Transverse colon (tissue), 4 donors: Measurements from ENCODE around the gene OTOS. TPM values are rescaled to one million over a fixed set of nuclear protein-coding genes. Genes with fewer than 3 reads are reported as not detected.

ENCODE experiments used
- DNase-seq: peaks from one replicate; pipeline ENCODE4 v3.0.0-alpha.2; 2019
- H3K27ac ChIP-seq, 4 donors: fragments of 200-600 bp; sonication (generic); 2 replicates each; pipeline ENCODE4 v1.5.1; 2016 to 2018; ENCODE audit warnings: inconsistent platforms in 4 of 4
- H3K27me3 ChIP-seq: fragments of 200-600 bp; sonication (generic); 2 replicates; pipeline ENCODE4 v1.5.1; 2017; ENCODE audit warnings: inconsistent platforms
- H3K36me3 ChIP-seq, 4 donors: fragments of 200-600 bp; sonication (generic); 2 replicates each; pipeline ENCODE4 v1.5.1; 2017 to 2019; ENCODE audit warnings: inconsistent platforms in 4 of 4
- H3K4me1 ChIP-seq, 4 donors: fragments of 200-600 bp; sonication (generic); 2 replicates each; pipeline ENCODE4 v1.5.1; 2017 to 2020; ENCODE audit warnings: inconsistent platforms in 4 of 4
- H3K4me3 ChIP-seq, 4 donors: fragments of 200-600 bp; sonication (generic); 1 replicate in 1 of 4; 2 replicates in 3 of 4; pipeline versions ENCODE4 v1.5.1 to v1.6.1; 2017 to 2019; ENCODE audit warnings: inconsistent platforms in 4 of 4
- H3K9me3 ChIP-seq, 2 donors: fragments of 200-600 bp; sonication (generic); 2 replicates each; pipeline ENCODE4 v1.5.1; 2017 to 2019; ENCODE audit warnings: inconsistent platforms in 2 of 2
- EP300 ChIP-seq: sonication (generic); formaldehyde crosslinking; IDR thresholded peaks from one replicate; pipeline ENCODE4 v1.6.1; 2017; ENCODE audit warnings: antibody characterized with exemption, low read depth
- POLR2A ChIP-seq: fragments of 450-650 bp; IDR thresholded peaks from one replicate; pipeline ENCODE4 v1.6.1; 2016; ENCODE audit warnings: antibody characterized with exemption, mild to moderate bottlenecking, moderate library complexity
- POLR2AphosphoS5 ChIP-seq, 3 donors: sonication (generic); formaldehyde crosslinking; IDR thresholded peaks; one replicate each; pipeline ENCODE4 v1.6.1; 2016; ENCODE audit warnings: antibody characterized with exemption in 3 of 3
- WGBS, 2 donors: methylation state at CpG; one replicate each; pipeline ENCODE4 v1.1.5; 2018; ENCODE audit warnings: low coverage in 1 of 2; 5-methylcytosine and 5-hydroxymethylcytosine counted together
- in situ Hi-C, 4 donors: fragments of 200-750 bp; cut with MboI; loops; one replicate each; pipeline versions ENCODE4 v1.15.0 to v1.15.1; 2017; ENCODE audit warnings: low sequenced_read_pairs in 3 of 4, low pct_ligation_motif_present in 1 of 4, low pct_unique_long_range_greater_than_20kb in 1 of 4
- intact Hi-C: fragments of 100-400 bp; cut with DNase I; formaldehyde crosslinking; loops from one replicate; pipeline ENCODE4 v1.15.1; 2023; ENCODE audit warnings: low total_unique reads
- total RNA-seq, 4 donors: library from RNA; depleted of rRNA; stranded (reverse); fragments of >200 nt; gene quantifications; one replicate each; pipeline ENCODE4 v1.1.0, GENCODE V29; 2016
- TF ChIP-seq, protein P1 (sequence below), 5 experiments: fragments of 200-600 bp in 3 of 5; fragments of 450-650 bp in 2 of 5; sonication (generic) in 3 of 5; IDR thresholded peaks; 1 replicate in 2 of 5; 2 replicates in 3 of 5; pipeline ENCODE4 v1.5.1; 2016 to 2017; ENCODE audit warnings: antibody characterized with exemption in 5 of 5, inconsistent platforms in 3 of 5, mild to moderate bottlenecking in 2 of 5, moderate library complexity in 1 of 5

Gene OTOS
- total RNA-seq, 4 donors from 2014 or later, result not detected

DNA sequence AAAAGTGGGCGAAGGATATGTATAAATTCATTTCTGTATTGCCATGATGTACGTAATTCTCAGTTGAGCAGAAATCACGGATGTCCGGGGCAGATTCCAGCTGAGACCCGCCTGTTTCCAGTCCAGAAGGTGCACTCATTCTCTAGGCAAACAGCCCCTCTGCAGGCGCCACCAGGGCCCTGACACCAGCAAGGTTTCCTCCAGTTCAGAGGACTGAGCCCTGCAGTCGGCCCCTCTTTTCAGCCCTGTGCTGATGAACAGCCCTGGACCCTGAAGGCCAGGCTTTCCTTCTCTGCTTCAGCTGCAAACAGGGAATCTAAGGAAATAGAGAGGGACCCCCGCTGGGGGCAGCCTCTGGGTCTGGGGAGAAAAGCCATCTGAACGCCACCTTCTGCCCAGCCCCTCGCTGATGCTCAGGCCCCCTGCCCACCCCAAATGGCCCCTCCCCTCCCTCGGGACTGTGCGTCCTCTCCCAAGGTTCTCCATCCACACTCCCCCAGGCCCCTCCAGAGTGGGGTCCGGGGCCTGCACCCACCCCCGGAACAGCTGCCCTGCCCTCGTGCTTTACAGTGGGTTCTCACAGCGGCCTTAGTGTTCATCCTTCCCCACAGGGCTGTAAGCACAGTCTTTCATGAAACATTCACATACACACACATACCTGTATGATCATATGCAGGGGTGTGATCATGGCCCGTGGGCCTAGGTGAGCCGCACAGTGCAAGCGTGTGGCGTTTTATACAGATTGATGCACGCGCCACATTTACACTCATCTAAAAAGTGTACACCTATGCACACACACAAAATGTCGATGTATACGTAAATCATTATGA, 16.4 kb downstream of the OTOS start:
- H3K9me3 ChIP-seq, result no peaks in the 10 kb centered on the region
- TF ChIP-seq POLR2A, result no peak
- WGBS, 2 donors, result 72 to 86% methylated on average over 10 to 24 of the region's 24 CpGs
- no peak for DNase-seq
- no peak overlapping the region for H3K27ac ChIP-seq
- peaks cover 0 to 3% (median 0%) of the 10 kb centered on the region in 4 donors for H3K36me3 ChIP-seq
- H3K4me1 ChIP-seq, result no peaks in the 10 kb centered on the region
- H3K27me3 ChIP-seq, result no peaks in the 10 kb centered on the region
- in situ Hi-C loops, result no loop called here
- no peak overlapping the region for H3K4me3 ChIP-seq
- intact Hi-C loops, result no loop called here

DNA sequence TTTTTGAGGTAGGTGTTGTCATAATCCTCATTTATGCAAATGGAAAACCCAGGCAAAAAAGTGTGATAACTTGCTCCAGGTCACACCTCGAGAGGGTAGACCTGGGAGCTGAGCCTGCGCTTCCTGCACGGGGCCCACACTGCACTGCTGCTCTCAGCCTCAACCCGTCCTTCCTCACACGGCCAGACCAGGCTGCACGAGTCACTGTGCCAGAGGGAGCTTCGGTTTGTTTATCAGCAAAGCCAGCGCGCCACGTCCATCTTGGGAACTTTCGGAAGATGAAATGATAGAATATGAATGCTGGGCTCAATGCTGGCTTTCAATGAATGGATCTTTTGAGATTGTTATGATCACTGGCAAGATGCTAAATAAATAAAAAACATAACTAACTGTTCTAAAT, 18.8 kb downstream of the OTOS start:
- H3K9me3 ChIP-seq, result no peaks in the 10 kb centered on the region
- no peak for DNase-seq
- WGBS, 2 donors, result 64% methylated on average over 11 of the region's 11 CpGs; no CpG with 5 or more reads in 1 of the 2 donors
- no peak overlapping the region for H3K4me3 ChIP-seq
- no peaks in the 10 kb centered on the region for H3K27me3 ChIP-seq
- TF ChIP-seq POLR2AphosphoS5 (IDR thresholded peaks at IDR 0.05), result no peak
- TF ChIP-seq, protein P1, sequence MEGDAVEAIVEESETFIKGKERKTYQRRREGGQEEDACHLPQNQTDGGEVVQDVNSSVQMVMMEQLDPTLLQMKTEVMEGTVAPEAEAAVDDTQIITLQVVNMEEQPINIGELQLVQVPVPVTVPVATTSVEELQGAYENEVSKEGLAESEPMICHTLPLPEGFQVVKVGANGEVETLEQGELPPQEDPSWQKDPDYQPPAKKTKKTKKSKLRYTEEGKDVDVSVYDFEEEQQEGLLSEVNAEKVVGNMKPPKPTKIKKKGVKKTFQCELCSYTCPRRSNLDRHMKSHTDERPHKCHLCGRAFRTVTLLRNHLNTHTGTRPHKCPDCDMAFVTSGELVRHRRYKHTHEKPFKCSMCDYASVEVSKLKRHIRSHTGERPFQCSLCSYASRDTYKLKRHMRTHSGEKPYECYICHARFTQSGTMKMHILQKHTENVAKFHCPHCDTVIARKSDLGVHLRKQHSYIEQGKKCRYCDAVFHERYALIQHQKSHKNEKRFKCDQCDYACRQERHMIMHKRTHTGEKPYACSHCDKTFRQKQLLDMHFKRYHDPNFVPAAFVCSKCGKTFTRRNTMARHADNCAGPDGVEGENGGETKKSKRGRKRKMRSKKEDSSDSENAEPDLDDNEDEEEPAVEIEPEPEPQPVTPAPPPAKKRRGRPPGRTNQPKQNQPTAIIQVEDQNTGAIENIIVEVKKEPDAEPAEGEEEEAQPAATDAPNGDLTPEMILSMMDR (IDR thresholded peaks at IDR 0.05), result no peak
- TF ChIP-seq POLR2A, result no peak
- TF ChIP-seq EP300, result no peak
- no peaks in the 10 kb centered on the region for H3K4me1 ChIP-seq
- intact Hi-C loops, result no loop called here
- no peak overlapping the region for H3K27ac ChIP-seq
- H3K36me3 ChIP-seq, result no peaks in the 10 kb centered on the region
- in situ Hi-C loops, result no loop called here

DNA sequence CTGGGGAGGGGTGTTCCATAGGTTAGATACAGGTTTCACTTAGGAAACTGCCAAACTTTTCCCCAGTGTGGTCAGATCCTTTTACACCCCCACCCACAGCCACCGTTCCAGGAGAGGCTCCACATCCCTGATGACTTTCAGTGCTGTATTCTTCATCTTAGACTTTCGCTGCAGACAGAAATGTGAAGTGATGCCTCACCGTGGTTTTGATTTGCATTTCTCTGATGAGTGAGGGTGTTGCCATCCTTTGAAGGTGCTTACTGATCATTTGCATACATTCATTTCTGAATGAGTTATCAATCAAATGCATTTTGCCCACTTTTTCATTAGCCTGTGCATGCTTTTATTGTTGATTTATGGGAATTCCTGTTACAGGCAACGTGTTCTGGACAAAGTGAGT, 19.3 kb downstream of the OTOS start:
- no peak for DNase-seq
- in situ Hi-C loops, result no loop called here
- Histone ChIP-seq H3K27ac (no peak overlapping the region), H3K9me3 (no peaks in the 10 kb centered on the region), H3K4me3 (no peak overlapping the region), H3K36me3 (no peaks in the 10 kb centered on the region), H3K4me1 (no peaks in the 10 kb centered on the region), H3K27me3 (peaks cover under 1% of the 10 kb centered on the region)
- intact Hi-C loops, result no loop called here
- no peak for TF ChIP-seq POLR2A
- no peak for TF ChIP-seq POLR2AphosphoS5 (IDR thresholded peaks at IDR 0.05)
- TF ChIP-seq, protein P1 (IDR thresholded peaks at IDR 0.05), result no peak
- no peak for TF ChIP-seq EP300
- WGBS, 2 donors, result 50 to 58% methylated on average over 2 to 4 of the region's 4 CpGs

DNA sequence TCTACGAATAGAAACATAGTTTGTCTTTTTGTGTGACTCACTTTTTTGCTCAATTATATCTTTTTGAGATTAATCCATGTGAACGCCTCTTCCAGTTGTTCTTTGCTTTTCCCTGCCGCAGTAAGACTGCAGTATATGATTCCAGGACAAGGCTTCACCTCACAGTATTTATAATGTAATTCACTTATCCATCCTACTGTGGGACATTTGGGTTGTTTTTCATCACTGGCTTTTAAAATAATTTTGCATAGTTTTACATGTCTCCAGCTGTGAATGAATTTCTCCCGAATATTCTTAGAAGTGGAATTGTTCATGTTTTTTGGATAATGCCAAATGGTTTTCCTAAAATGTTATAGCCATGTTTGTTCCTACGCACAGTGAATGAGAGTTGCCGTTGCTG, 26.2 kb downstream of the OTOS start:
- no peaks in the 10 kb centered on the region for H3K36me3 ChIP-seq
- TF ChIP-seq POLR2AphosphoS5 (IDR thresholded peaks at IDR 0.05) (no peak), POLR2A (no peak), EP300 (no peak)
- TF ChIP-seq, protein P1 (IDR thresholded peaks at IDR 0.05), result no peak
- WGBS, 2 donors, result 78 to 80% methylated on average over 6 of the region's 6 CpGs
- no peaks in the 10 kb centered on the region for H3K4me1 ChIP-seq
- H3K27ac ChIP-seq, result no peak overlapping the region
- no peak overlapping the region for H3K4me3 ChIP-seq
- in situ Hi-C loops, result no loop called here
- H3K27me3 ChIP-seq, result peaks cover 26% of the 10 kb centered on the region
- DNase-seq, result no peak
- intact Hi-C loops, result no loop called here
- H3K9me3 ChIP-seq, result no peaks in the 10 kb centered on the region
